HG03565 (cell line): ENCODE measurements around the gene ATP10A.

ENCODE experiments used
- ATAC-seq: cut with Tn5 transposase; IDR thresholded peaks from one replicate; pipeline ENCODE4 v1.9.1; 2021; ENCODE audit warnings: mild to moderate bottlenecking, moderate library complexity; ENCODE audit not compliant: unreplicated experiment

ATP10A gene

DNA sequence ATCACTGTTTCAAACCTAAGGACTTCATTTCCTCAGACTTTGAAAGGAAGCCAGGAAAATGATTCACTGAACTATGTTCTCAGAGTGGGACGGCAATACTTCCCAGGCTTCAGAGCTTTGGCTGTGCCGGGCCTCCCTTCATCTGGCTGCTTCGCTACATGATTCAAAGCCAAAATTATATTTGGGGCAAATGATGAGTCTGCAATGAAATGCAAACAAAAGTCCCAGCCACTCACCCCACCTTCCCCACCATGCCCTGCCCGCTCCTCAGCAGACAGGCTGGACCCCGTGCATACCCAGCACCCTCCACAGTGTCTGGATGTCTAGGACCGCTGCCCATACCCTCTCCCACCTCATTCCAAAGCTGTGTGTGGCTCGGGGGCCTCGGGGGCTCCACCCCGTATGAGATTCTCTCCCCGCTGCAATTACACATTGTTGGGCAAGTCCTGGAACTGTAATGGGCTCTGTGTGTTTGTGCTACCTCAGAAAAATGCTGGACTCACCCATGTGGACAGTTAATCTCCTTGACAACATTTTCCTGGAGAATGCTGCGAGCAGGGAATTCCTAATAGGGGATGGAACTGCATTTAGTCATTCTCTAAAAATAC is 32.2 kb downstream of the ATP10A start:
- ATAC-seq, result no peak

- no peak for ATAC-seq
Observed at GRCh38 chr15:25829073-25829472, 34.1 kb downstream of the ATP10A start.

- no peak for ATAC-seq
Observed at GRCh38 chr15:25825207-25825606, 37.9 kb downstream of the ATP10A start.

- ATAC-seq, result no peak
Observed at GRCh38 chr15:25824618-25825017, 38.5 kb downstream of the ATP10A start.

GRCh38 chr15:25812845-25813244 is 50.3 kb downstream of the ATP10A start:
- no peak for ATAC-seq

- no peak for ATAC-seq
Observed at GRCh38 chr15:25812073-25812472, 51.1 kb downstream of the ATP10A start.

DNA sequence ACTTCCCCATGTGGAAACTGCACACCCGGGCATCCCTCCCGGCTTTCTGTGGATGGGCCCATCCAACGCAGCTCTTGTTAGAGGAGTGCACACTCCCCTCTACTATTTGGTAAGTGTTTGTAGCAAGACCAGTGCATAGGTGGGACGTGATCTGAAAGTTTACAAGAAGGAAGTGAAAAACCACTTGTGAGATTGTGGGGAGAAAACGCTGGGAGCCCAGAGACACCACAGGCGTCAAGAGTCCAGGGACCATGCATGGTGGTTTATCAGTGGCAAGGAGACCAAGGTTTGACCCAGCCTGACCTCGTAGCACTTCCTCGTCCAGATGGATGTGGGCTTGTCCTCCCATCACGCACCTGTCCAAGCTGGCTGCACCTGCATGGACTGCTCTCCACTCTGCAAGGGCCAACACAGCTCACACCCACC is 51.6 kb downstream of the ATP10A start:
- ATAC-seq, result peak; percentile 93

GRCh38 chr15:25810631-25811091 is 52.5 kb downstream of the ATP10A start:
- ATAC-seq, result no peak

DNA sequence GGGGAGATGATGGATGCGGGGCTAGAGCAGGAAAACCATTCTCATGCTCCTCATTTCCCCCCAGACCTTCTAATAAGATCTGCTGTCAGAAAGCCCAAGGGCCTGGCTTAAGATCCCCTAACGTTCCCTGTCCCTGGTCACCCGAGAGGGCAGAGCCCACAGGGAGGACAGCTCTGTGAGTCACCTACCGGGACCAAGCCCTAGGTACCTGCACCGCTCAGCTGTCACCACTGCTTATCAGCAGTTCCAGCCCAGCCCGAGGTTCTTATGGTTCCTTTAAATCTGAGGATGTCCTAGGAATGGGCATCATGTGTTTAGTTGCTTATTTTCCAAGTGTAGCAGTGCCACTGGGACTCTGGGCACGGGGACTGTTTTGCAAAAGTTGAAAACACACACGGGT is 53.0 kb downstream of the ATP10A start:
- ATAC-seq, result no peak

DNA sequence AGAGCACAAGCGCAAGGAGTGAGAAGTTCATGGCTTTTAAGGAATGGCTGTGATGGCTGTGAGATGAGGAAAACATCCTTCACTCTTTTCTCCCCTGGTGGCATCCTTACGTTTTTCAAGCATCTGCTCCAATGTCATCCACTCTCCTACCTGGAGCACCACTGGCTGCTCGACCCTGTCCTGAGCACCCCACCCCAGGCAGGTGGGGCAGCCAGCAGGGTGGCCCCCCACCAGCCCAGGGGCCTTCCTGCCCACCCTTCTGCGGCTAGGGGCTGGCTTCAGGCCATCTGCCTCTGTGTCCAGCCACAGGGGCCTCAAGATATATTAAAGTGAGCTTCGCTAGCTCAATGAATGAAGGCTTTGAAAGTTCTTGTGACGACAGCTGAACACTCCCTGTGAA is 56.1 kb downstream of the ATP10A start:
- no peak for ATAC-seq

GRCh38 chr15:25805031-25805430 is 58.1 kb downstream of the ATP10A start:
- ATAC-seq, result no peak

DNA sequence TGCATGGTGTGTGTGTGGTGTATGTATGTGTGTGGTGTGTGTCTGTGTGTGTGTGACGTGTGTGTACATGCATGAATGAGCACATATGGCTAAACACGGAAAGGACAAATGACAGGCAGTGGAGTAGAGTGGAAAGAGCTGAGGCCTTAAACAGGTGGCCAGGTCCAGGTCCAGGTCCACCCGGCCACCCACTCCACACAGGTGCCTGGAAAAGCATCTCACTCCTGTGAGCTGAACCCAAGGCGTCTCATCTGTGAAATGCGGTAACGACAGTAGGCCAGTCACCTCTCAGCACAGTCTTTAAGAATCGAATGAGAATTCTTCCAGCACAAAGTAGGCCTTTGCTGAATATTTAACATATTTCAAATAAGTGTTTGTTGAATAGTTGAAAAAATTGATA is 58.7 kb downstream of the ATP10A start:
- ATAC-seq, result no peak

GRCh38 chr15:25803541-25803940 is 59.6 kb downstream of the ATP10A start:
- ATAC-seq, result no peak

- ATAC-seq, result no peak
Observed at GRCh38 chr15:25803036-25803435, 60.1 kb downstream of the ATP10A start.

- ATAC-seq, result no peak
Observed at GRCh38 chr15:25802285-25802830, 60.8 kb downstream of the ATP10A start.

DNA sequence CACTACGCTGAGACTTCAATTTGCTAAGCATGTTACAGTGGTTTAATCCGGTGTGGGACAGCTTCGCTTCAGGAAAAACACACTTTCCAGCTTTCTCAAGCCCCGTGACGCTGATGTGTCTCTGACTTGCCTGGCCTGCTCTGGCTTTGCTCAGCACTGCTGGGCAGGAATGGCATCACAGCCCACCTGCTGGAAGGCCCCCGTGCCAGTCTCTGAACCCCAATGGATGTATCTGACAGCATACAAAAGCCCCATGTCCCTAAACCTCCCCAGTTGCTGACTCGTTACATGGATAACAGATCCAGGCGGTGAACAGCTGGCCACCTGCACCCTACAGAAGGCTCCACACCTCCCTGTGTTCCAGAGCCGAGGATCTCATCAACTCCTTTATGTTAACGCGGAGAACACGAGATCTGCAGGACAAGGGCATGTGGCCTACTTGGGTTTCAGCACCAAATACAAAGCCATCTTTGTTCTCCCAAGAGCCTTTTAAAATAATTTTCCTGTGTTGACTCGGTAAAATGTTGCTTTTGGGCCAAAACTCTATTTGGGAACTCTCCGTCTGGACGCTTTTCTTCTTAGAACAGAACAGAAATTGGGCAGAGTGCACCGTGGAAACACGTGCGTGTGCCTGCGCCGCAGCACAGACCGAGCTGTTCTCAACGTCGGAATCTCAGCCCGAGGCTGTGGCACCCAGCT is 61.4 kb downstream of the ATP10A start:
- no peak for ATAC-seq

GRCh38 chr15:25800761-25801515 is 62.2 kb downstream of the ATP10A start:
- no peak for ATAC-seq

DNA sequence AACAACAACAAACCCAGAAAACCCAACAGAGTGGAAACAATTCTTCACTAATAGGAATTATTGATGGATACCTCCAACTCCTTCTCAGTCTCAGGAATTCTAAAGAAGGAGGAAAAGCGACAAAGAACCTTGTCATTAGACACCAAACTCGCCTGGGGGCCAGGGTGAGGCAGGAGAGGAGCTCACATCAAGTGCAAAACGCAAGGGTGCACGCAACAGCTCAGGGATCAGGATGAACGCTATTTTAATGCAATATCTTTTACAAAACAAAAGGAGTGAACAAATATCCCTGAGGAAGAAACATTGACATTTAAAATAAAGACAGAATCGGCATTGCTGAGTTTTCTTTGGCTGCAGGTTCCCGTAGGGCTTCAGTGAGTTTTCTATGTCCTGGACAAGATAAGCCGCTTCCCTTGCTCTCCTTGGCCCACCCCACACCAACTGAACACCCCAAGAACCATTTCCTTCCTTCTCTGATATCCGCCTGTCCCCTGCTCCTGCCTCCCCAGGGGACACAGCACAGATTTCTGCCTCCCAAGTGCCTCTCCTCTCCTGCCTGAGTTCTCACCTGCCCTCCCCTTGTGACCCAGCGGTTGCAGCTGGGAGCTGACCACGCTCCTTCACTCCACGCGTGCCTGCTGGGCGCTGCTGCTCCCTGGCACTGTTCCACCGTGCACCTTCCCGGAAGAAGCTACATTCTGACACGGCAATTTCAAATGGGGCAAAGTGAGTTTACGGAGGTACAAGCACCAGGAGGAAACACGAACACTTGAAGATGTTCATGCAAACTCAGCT is 63.0 kb downstream of the ATP10A start:
- no peak for ATAC-seq

- ATAC-seq, result no peak
Observed at GRCh38 chr15:25797936-25798901, 64.9 kb downstream of the ATP10A start.

- no peak for ATAC-seq
Observed at GRCh38 chr15:25797511-25797935, 65.6 kb downstream of the ATP10A start.
